NCI-H146 treated with DMSO at 0.1 percent for 48 hours (cell line): Measurements from ENCODE around the gene CFTR.
"Not testable (repeated sequence)": the region's sequence is repeated elsewhere in the genome, so short reads cannot be mapped to it uniquely, and the experiment has no call there.

Experiments used
- DNase-seq: peaks from one replicate; lab custom pipeline; 2025; ENCODE audit not compliant: unreplicated experiment; lab: John Stamatoyannopoulos, UW

CFTR gene

GRCh38 chr7:117479225-117480054, at the start of gene CFTR:
Gene CFTR (plus strand): TSS chr7:117480025. CDS start chr7:117480095, 70 bp downstream.
- no peak for DNase-seq

- no peak for DNase-seq
Measured at GRCh38 chr7:117435475-117436043, 44.3 kb upstream of the CFTR start.

- no peak for DNase-seq
Measured at GRCh38 chr7:117444646-117445045, 35.2 kb upstream of the CFTR start.

GRCh38 chr7:117445206-117445605, 34.6 kb upstream of the CFTR start:
- no peak for DNase-seq

GRCh38 chr7:117446220-117446815, 33.5 kb upstream of the CFTR start:
- no peak for DNase-seq

GRCh38 chr7:117448655-117449054, 31.2 kb upstream of the CFTR start:
- DNase-seq, result no peak

- no peak for DNase-seq
Measured at GRCh38 chr7:117458977-117459583, 20.7 kb upstream of the CFTR start.

- DNase-seq, result no peak
Measured at GRCh38 chr7:117459735-117460134, 20.1 kb upstream of the CFTR start.

- DNase-seq, result not testable (repeated sequence)
Measured at GRCh38 chr7:117460815-117461214, 19.0 kb upstream of the CFTR start.

GRCh38 chr7:117468174-117468573, 11.7 kb upstream of the CFTR start:
- no peak for DNase-seq

- no peak for DNase-seq
Measured at GRCh38 chr7:117470777-117471176, 9.0 kb upstream of the CFTR start.

- DNase-seq, result no peak
Measured at GRCh38 chr7:117472335-117472734, 7.5 kb upstream of the CFTR start.

GRCh38 chr7:117476557-117477215, 3.1 kb upstream of the CFTR start:
- no peak for DNase-seq

- DNase-seq, result no peak
Measured at GRCh38 chr7:117478836-117479224, 995 bp upstream of the CFTR start.

- DNase-seq, result no peak
Measured at GRCh38 chr7:117480055-117480362, 184 bp downstream of the CFTR start.

- DNase-seq, result no peak
Measured at GRCh38 chr7:117480978-117481377, 1.2 kb downstream of the CFTR start.

GRCh38 chr7:117485118-117485620, 5.3 kb downstream of the CFTR start:
- no peak for DNase-seq

- DNase-seq, result no peak
Measured at GRCh38 chr7:117489016-117489415, 9.2 kb downstream of the CFTR start.

- no peak for DNase-seq
Measured at GRCh38 chr7:117489430-117489829, 9.6 kb downstream of the CFTR start.

- DNase-seq, result no peak
Measured at GRCh38 chr7:117489911-117490310, 10.1 kb downstream of the CFTR start.

- no peak for DNase-seq
Measured at GRCh38 chr7:117492649-117493048, 12.8 kb downstream of the CFTR start.
